Measurements from ENCODE around the gene FDX1.

Gene FDX1

DNA sequence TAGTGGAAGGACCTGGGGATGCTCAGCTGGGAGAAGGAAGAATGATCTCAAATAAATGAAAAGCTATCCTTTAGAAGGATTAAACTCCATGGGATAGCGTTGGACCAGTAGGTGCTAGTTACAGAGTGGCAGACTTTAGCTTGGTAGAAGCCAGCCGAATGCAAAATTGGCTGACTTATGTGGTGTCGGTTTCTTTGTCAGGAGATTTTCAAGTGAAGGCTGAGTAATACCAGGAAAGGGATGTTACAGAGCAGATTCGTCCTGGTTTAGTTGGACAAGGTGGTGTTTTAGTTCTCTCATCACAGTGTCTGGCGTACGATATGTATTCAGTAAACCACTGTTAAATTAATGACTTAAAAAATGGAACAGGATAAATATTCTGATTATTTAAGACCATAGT is 26.0 kb downstream of the FDX1 start:
- TF ChIP-seq, protein P1, sequence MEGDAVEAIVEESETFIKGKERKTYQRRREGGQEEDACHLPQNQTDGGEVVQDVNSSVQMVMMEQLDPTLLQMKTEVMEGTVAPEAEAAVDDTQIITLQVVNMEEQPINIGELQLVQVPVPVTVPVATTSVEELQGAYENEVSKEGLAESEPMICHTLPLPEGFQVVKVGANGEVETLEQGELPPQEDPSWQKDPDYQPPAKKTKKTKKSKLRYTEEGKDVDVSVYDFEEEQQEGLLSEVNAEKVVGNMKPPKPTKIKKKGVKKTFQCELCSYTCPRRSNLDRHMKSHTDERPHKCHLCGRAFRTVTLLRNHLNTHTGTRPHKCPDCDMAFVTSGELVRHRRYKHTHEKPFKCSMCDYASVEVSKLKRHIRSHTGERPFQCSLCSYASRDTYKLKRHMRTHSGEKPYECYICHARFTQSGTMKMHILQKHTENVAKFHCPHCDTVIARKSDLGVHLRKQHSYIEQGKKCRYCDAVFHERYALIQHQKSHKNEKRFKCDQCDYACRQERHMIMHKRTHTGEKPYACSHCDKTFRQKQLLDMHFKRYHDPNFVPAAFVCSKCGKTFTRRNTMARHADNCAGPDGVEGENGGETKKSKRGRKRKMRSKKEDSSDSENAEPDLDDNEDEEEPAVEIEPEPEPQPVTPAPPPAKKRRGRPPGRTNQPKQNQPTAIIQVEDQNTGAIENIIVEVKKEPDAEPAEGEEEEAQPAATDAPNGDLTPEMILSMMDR (conservative IDR thresholded peaks at IDR 0.05; ENCODE audit: low read depth, low read length): no peak
- no peak overlapping the region for H3K4me3 ChIP-seq (ENCODE audit: low read length)
- no peak for DNase-seq (ENCODE audit: low read depth)

- DNase-seq (ENCODE audit: low read depth): no peak
- H3K4me3 ChIP-seq (ENCODE audit: low read length): no peak overlapping the region
- TF ChIP-seq, protein P1 (conservative IDR thresholded peaks at IDR 0.05; ENCODE audit: low read depth, low read length): peak; percentile 62
These were observed 33.4 kb downstream of the FDX1 start for GRCh38 chr11:110463153-110463552.

GRCh38 chr11:110465231-110465630 is 35.5 kb downstream of the FDX1 start:
- TF ChIP-seq, protein P1 (conservative IDR thresholded peaks at IDR 0.05; ENCODE audit: low read depth, low read length): no peak
- no peak for DNase-seq (ENCODE audit: low read depth)
- no peak overlapping the region for H3K4me3 ChIP-seq (ENCODE audit: low read length)

GRCh38 chr11:110467556-110467955 is 37.8 kb downstream of the FDX1 start:
- no peak overlapping the region for H3K4me3 ChIP-seq (ENCODE audit: low read length)
- no peak for DNase-seq (ENCODE audit: low read depth)
- TF ChIP-seq, protein P1 (conservative IDR thresholded peaks at IDR 0.05; ENCODE audit: low read depth, low read length): no peak

- TF ChIP-seq, protein P1 (conservative IDR thresholded peaks at IDR 0.05; ENCODE audit: low read depth, low read length): no peak
- no peak overlapping the region for H3K4me3 ChIP-seq (ENCODE audit: low read length)
- DNase-seq (ENCODE audit: low read depth): no peak
These were observed 38.4 kb downstream of the FDX1 start for GRCh38 chr11:110468121-110468520.

- H3K4me3 ChIP-seq (ENCODE audit: low read length): no peak overlapping the region
- TF ChIP-seq, protein P1 (conservative IDR thresholded peaks at IDR 0.05; ENCODE audit: low read depth, low read length): no peak
- DNase-seq (ENCODE audit: low read depth): no peak
These were observed 39.4 kb downstream of the FDX1 start for GRCh38 chr11:110469127-110469526.

DNA sequence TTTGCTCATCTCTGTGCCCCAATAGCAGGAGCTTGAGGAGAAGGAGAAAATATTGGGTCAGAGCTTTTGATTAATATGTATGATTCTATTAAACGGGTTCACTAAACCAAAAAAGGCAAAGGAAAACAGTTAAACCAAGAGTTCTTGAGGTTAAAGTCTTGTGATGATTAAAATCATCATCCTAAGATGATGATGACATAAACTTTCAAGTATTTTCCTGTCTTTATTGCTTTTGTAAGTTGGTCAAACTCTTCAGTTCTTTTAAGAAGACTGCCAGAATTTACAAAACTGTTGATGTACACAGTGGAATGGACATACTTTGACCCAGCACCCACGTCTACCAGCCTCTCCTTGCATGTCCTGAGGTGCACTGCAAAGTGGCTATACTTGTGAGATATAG is 41.0 kb downstream of the FDX1 start:
- TF ChIP-seq, protein P1 (conservative IDR thresholded peaks at IDR 0.05; ENCODE audit: low read depth, low read length): no peak
- DNase-seq (ENCODE audit: low read depth): no peak
- no peak overlapping the region for H3K4me3 ChIP-seq (ENCODE audit: low read length)

Measured in retinal pigment epithelial cell (primary cell).